ENCODE data around the gene MAP2K2.

Gene MAP2K2

DNA sequence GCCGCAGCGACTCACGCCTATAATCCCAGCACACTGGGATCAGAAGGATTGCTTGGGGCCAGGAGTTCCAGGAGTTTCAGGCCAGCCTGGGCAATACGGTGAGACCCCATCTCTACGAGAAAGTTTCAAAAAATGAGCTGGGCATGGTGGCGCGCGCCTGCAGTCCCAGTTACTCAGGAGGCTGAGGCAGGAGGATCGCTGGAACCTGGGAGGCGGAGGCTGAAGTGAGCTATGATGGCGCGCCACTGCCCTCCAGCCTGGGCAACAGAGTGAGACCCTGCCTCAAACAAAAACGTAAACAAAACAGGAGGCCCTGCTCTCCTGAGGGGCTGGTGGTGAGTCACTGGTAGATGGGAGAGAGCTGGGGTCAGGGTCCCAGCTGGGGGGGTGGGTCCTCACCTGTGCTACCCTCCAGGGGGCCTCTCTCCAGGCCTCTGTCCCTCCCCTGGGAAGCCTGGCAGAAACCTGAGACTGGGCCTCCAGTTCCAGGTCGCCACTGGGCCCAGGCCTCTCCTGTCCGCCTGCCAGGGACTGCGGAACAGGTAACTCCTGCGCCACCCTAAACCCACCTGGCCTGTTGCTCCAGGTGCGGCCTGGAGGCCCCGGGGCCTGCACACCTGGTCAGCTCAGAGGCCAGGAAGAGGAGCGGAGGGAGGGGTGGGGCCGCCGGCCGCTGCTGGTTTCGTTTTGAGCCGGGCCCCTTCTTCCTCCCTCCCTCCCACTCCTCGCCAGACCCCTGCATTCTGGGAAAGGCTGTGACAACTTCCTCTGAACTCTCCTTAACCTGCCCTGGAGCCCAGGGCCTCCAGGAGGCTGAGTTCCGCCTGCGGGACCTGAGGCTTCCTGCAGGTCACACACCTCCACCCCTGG lies 40.0 kb downstream of the MAP2K2 start:
- H3K36me3 Mint-ChIP-seq (ENCODE audit: low read depth) = no peaks in the 10 kb centered on the region
- no peaks in the 10 kb centered on the region for H3K9me3 Mint-ChIP-seq
- peak overlapping the region; percentile 89 for H3K27ac Mint-ChIP-seq
- H3K27me3 Mint-ChIP-seq = no peaks in the 10 kb centered on the region
- DNase-seq = peak; percentile 56
- peaks cover 52% of the 10 kb centered on the region for H3K4me1 Mint-ChIP-seq (ENCODE audit: low read depth)
- no peak overlapping the region for H3K4me3 Mint-ChIP-seq

DNA sequence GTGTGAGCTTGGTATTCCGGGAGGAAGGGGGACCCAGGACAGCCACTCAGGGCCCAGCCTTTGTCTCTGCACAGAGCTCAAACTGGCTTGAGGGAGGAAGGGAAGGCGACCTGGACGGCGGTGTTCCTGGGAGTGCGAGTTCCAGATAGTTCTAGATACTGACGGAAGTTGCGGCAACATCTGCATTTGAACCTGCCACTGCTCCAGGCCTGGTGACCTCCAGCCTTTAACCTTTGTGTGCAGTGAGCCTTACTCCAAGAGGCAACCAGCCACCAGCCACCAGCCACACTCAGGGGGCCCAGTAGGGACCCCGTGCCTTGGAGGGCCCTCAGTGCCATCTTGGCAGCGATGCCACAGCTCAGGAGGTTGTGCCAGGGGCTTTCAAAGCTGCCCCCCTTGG lies 41.8 kb downstream of the MAP2K2 start:
- Mint-ChIP-seq H3K36me3 (ENCODE audit: low read depth) (no peaks in the 10 kb centered on the region), H3K27ac (no peak overlapping the region), H3K4me3 (no peak overlapping the region), H3K4me1 (ENCODE audit: low read depth) (peaks cover 48% of the 10 kb centered on the region), H3K9me3 (no peaks in the 10 kb centered on the region), H3K27me3 (no peaks in the 10 kb centered on the region)
- no peak for DNase-seq

DNA sequence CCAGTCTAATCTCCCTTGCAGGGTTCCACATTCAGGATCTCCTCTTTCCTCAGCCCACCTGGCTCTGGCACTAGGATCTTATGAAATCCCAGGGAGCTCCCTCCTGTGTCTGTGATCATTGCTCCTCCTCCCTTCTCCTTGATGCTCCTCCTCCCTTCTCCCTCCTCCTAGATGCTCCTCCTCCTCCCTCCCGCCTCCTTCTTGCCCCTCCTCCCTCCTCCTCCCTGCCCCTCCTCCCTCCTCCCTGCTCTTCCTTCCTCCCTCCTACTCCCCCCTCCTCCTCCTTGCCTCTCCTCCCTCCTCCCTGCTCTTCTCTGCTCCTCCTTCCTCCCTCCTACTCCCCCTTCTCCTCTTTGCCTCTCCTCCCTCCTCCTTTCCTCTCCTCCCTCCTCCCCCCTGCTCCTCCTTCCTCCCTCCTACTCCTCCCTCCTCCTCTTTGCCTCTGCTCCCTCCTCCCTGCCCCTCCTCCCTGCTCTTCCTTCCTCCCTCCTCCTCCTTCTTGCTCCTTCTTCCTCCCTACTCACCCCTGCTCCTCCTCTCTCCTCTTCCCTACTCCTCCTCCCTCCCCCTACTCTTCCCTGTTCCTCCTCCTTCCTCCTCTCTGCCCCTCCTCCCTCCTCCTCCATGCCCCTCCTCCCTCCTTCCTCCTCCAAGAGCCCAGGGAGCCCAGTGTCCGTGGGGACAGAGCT lies 42.3 kb downstream of the MAP2K2 start:
- no peak for DNase-seq
- H3K36me3 Mint-ChIP-seq (ENCODE audit: low read depth) = no peaks in the 10 kb centered on the region
- H3K4me1 Mint-ChIP-seq (ENCODE audit: low read depth) = peaks cover 53% of the 10 kb centered on the region
- H3K27me3 Mint-ChIP-seq = no peaks in the 10 kb centered on the region
- H3K27ac Mint-ChIP-seq = no peak overlapping the region
- no peak overlapping the region for H3K4me3 Mint-ChIP-seq
- no peaks in the 10 kb centered on the region for H3K9me3 Mint-ChIP-seq

DNA sequence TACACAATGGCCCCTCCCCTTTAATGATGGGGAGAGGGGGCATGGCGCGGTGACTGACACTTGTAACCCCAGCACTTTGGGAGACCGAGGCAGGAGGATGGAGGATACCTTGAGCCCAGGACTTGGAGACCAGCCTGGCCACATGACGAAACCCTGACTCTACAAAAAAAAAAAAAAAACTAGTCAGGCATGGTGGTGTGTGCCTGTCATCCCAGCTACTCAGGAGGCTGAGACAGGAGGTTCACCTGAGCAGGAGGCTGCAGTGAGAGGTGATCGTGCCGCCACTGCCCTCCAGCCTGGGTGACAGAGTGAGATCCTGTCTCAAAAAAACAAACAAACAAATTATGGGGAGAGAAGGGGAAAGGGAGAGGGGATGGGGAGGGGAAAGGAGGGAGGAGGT lies 43.4 kb downstream of the MAP2K2 start:
- Mint-ChIP-seq H3K27me3 (no peaks in the 10 kb centered on the region), H3K4me3 (no peak overlapping the region), H3K27ac (no peak overlapping the region), H3K36me3 (ENCODE audit: low read depth) (no peaks in the 10 kb centered on the region), H3K9me3 (no peaks in the 10 kb centered on the region), H3K4me1 (ENCODE audit: low read depth) (peaks cover 48% of the 10 kb centered on the region)
- no peak for DNase-seq

DNA sequence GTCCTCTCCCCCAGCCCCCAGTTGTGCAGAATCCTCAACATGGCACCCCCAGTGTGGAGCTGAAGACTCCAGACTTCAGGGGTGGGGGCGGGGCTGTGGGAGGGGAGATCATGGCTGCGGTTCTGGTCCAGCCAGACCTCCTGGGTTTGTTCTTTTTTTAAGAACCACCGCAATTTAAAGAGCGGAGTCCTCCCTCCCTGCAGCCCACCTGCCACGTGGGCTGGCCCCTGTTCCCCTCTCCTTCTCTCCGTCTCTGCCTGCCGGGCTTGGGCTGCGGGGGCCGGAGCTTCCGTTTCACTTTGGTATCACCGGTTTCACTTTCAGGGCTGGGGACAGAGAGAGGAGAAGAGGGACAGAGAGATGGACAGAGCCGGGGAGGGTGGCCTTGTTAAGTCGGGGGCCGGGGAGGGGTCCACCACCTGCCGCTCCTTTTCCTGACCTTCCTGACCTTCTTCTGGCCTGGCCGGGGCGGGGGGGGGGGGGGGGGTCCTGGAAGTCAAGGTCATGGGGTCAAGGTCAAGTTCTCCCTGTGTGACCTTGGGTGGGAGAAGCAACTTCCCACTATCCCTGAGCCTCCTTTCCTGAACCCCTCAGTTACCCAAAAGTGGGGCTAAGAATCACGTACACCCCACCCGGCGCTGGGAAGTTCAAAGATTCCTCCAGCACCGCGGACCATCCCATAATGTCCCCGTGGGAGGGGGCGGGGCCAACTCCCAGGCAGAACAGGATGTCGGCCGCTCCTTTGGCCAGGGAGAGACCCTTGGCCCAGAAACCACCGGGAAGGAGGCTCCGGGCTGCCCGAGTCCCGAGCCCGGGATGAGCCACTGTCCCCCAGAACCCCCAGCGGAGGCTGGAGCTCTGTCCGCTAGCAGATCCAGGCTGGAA lies 45.9 kb downstream of the MAP2K2 start:
- Mint-ChIP-seq H3K9me3 (no peaks in the 10 kb centered on the region), H3K4me1 (ENCODE audit: low read depth) (peaks cover 36% of the 10 kb centered on the region), H3K36me3 (ENCODE audit: low read depth) (no peaks in the 10 kb centered on the region), H3K27me3 (no peaks in the 10 kb centered on the region), H3K27ac (peak overlapping the region; percentile 92), H3K4me3 (peak overlapping the region; percentile 63)
- peak; percentile 71 for DNase-seq

DNA sequence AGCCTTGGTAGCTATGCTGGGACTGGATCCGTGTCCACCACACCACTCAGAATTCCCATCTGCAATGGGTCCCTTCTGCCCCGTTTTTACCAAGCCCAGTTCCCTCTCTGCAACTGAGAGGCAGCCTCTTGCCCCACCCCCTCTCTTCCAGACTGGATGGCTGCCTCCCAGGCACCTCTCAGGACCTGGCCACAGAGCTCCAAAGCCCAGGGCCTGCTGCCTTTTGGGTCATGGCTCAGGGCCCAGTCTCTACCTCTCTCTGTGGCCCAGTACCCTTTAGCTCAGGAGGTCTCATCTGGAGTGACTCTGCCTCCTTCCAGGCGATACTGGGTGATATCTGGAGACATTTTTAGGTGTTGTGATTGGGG lies 46.9 kb downstream of the MAP2K2 start:
- Mint-ChIP-seq H3K4me3 (no peak overlapping the region), H3K36me3 (ENCODE audit: low read depth) (no peaks in the 10 kb centered on the region), H3K9me3 (no peaks in the 10 kb centered on the region), H3K4me1 (ENCODE audit: low read depth) (peaks cover 32% of the 10 kb centered on the region), H3K27ac (peak overlapping the region; percentile 33), H3K27me3 (no peaks in the 10 kb centered on the region)
- no peak for DNase-seq

DNA sequence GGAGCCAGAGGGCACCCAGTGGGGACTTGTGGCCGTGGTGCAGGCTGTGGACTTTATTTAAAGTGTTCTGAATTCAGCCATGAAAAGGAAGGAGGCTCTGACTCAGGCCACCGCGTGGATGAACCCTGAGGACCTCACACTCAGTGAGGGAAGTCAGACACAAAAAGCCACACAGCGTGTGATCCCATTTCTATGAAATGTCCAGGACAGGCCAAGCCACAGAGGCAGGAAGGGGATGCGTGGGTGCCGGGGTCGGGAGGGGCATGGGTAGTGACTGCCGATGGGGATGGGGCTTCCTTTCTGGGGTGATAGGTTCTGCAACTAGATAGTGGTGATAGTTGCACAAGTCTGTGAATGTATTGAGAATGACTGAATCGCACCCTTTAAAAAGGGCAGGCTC lies 48.5 kb downstream of the MAP2K2 start:
- Mint-ChIP-seq H3K4me1 (ENCODE audit: low read depth) (peaks cover 32% of the 10 kb centered on the region), H3K27ac (peak overlapping the region; percentile 75), H3K9me3 (no peaks in the 10 kb centered on the region), H3K27me3 (no peaks in the 10 kb centered on the region), H3K36me3 (ENCODE audit: low read depth) (no peaks in the 10 kb centered on the region), H3K4me3 (no peak overlapping the region)
- DNase-seq = no peak

DNA sequence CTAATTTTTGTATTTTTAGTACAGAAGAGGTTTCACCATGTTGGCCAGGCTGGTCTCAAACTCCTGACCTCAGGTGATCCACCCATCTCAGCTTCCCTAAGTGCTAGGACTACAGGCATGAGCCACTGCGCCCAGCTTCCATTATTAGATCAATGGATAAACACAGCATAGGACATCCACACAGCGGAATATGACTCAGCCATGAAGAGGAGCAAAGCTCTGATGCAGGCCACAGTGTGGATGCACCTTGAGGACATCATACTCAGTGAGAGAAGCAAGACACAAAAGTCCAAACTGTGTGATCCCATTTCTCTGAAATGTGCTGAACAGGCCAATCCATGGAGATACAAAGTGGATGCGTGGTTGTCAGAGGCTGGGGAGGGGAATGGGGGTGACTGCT lies 52.3 kb downstream of the MAP2K2 start:
- H3K27ac Mint-ChIP-seq = no peak overlapping the region
- no peak for DNase-seq
- no peaks in the 10 kb centered on the region for H3K9me3 Mint-ChIP-seq
- no peaks in the 10 kb centered on the region for H3K36me3 Mint-ChIP-seq (ENCODE audit: low read depth)
- H3K4me1 Mint-ChIP-seq (ENCODE audit: low read depth) = peaks cover 25% of the 10 kb centered on the region
- no peaks in the 10 kb centered on the region for H3K27me3 Mint-ChIP-seq
- no peak overlapping the region for H3K4me3 Mint-ChIP-seq

DNA sequence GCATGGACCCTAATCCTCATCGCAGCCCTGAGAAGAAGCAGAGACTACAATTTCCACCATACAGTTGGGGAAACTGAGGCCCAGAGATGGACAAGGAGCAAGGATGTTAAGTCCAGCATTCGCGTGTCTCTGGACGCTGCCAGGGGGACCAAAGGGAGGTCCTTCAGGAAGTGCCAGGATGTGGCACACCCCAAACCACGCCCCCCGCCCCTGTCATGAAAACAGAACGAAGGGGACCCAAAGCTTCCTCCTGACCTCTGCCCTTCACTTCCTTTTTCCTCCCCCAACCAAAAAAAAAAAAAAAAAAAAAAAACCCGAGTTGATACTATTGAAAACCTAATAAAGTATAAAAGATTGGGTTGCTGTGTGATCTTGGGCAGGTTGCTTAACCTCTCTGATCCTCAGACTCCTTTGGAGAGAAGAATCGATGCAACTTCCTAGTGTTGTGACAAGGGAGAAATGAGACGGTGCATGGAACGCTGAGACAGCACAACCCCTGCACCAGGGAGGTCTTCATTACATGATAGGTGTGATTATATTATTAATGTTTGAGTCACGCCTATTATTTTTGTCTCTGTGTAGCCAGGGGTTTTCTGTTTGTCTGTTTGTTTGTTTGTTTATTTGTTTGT lies 54.5 kb downstream of the MAP2K2 start:
- Mint-ChIP-seq H3K27ac (peak overlapping the region; percentile 82), H3K4me1 (ENCODE audit: low read depth) (peaks cover 17% of the 10 kb centered on the region), H3K9me3 (no peaks in the 10 kb centered on the region), H3K36me3 (ENCODE audit: low read depth) (no peaks in the 10 kb centered on the region), H3K4me3 (peak overlapping the region; percentile 34), H3K27me3 (no peaks in the 10 kb centered on the region)
- peak; percentile 64 for DNase-seq

DNA sequence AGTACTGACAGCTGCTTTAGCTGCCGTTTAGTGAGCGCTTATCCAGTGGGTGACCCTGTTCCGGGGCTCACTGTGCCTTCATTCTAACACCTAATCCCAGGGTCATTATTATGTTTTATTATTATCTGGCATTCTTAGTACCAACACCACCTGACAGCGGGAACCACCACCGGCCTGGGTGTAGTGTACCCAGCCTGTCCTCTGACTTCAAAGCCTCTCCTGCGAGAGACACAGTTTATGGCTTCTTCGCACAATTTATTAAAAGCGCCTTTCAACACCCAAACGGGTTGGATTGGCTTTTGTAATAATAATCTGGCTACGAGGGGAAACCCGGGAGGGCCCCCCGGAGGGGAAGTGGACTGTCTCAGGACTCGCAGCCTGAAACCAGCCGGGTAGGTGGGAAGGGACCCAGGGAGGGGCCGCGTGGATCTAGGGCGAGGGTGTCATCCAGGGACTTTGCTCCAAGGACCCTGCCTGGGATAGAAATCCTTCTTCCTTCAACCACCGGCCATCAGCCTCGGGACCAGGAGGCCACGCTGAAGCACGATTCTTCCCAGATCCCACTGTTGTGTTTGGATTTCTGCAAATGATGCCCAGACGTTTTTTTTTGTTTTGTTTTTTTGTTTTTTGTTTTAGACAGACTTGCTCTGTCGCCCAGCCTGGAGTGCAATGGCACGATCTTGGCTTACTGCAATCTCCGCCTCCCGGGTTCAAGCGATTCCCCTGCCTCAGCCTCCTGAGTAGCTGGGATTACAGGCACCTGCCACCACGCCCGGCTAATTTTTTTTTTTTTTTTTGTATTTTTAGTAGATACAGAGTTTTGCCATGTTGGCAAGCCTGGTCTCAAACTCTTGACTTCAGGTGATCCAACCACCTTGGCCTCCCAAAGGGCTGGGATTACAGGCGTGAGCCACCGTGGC lies 55.6 kb downstream of the MAP2K2 start:
- Mint-ChIP-seq H3K9me3 (no peaks in the 10 kb centered on the region), H3K4me3 (peak overlapping the region; percentile 73), H3K4me1 (ENCODE audit: low read depth) (peaks cover 23% of the 10 kb centered on the region), H3K27ac (peak overlapping the region; percentile 77), H3K36me3 (ENCODE audit: low read depth) (peaks cover 9% of the 10 kb centered on the region), H3K27me3 (no peaks in the 10 kb centered on the region)
- no peak for DNase-seq

DNA sequence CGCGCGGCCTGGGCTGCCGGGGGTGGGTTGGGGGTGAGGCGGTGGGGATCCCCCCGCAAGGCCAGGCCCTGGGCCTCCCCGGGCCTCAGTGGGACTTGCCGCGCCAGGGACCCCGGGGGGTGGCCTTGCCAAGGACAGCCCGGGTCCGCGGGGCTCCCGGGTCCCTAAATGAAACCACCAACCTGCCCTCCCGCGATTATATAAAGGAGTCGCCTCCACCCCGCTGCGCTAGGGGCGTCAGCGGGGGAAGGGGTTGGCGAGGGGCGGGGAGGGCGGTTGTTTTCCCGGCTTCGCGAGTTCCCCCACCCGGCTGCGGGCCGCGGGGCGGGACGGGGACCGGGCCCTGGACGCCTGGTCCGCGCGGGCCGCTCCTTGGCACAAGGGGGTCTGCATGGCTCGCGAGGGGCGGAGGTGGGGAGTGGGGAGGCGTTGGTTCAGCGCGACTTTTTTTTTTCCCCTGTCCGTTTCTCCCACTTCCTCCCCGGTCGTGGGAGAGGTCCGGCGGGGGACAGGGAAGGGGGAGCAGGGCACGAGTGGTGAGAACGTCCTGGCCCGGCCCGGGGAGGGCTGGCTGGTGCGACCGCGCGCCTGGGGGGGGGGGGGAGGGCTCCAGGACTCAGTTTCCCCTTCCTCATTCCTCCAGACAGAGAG lies 56.4 kb downstream of the MAP2K2 start:
- Mint-ChIP-seq H3K4me1 (ENCODE audit: low read depth) (peaks cover 31% of the 10 kb centered on the region), H3K27me3 (no peaks in the 10 kb centered on the region), H3K4me3 (peak overlapping the region; percentile 73), H3K9me3 (no peaks in the 10 kb centered on the region), H3K27ac (peak overlapping the region; percentile 77), H3K36me3 (ENCODE audit: low read depth) (peaks cover 17% of the 10 kb centered on the region)
- DNase-seq = peak; percentile 79

DNA sequence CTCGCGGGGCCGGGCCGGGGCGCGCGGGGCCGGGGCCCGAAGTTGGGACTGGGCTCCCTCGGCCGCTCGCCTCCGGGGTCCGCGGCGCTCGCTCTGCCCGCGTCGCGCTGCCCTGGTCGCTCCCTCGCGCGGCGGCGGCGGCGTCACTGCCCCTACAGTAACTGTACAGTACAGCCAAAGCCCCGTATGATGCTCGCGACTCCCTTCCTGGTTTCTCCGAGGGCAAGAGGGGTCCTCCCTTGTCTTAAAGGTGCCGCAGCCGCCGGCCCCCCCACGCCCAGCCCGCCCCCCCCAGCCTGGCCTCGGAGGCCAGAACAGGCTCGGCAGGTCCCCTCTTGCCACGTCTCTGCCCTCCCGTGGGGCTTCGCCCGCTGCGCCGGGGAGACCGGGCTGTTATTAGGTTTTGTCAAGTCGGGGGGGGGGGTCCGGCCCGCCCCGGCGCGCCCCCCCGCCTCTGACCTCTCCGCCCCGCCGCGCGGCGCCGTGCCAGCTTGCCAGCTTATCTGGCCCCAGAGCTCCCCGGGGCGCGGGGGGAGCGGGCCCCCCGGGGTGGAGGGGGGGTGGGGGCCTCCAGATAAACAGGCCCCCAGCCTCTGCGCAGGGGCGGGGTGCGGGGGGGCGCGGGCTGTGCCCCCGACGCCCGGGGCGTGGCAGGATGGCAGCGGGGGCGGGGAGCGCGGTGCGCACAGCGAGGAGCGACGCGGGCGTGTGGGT lies 57.1 kb downstream of the MAP2K2 start, which contains the start of gene ZBTB7A:
Gene ZBTB7A (minus strand): TSS at position 218 of the 714 bp plus-strand sequence. CDS start 11,667 bp downstream, outside the sequence.
- H3K27me3 Mint-ChIP-seq = no peaks in the 10 kb centered on the region
- DNase-seq = peak; percentile 81

More for the DNA sequence above, 57.1 kb downstream of the MAP2K2 start, which contains the start of gene ZBTB7A:
- no peaks in the 10 kb centered on the region for H3K9me3 Mint-ChIP-seq
- peaks cover 38% of the 10 kb centered on the region for H3K4me1 Mint-ChIP-seq (ENCODE audit: low read depth)
- H3K36me3 Mint-ChIP-seq (ENCODE audit: low read depth) = peaks cover 24% of the 10 kb centered on the region
- peak within 1 kb of the TSS; percentile 76 for H3K4me3 Mint-ChIP-seq
- peak within 1 kb of the TSS; percentile 83 for H3K27ac Mint-ChIP-seq

Measured in activated T-cell treated with anti-CD3 and anti-CD28 coated beads, Interleukin-2, amount 50 U/mL, for 24 hours (primary cell).